ES-I3 (cell line): ENCODE data around the gene MMP24OS.

Experiments
- H3K36me3 ChIP-seq: 2 replicates; pipeline ENCODE4 v1.6.1; 2013; ENCODE audit warnings: mild to moderate bottlenecking, low read length, control low read depth, moderate library complexity; ENCODE audit not compliant: insufficient read depth
- H3K4me1 ChIP-seq: 2 replicates; pipeline ENCODE4 v1.6.1; 2013; ENCODE audit warnings: mild to moderate bottlenecking, control low read depth, low read length; ENCODE audit not compliant: insufficient read depth
- H3K9ac ChIP-seq: 2 replicates; pipeline ENCODE4 v1.6.1; 2013; ENCODE audit warnings: low read depth, mild to moderate bottlenecking, low read length, moderate library complexity
- H3K9me3 ChIP-seq: 2 replicates; pipeline ENCODE4 v1.6.1; 2013; ENCODE audit warnings: mild to moderate bottlenecking, low read length, moderate library complexity; ENCODE audit not compliant: control insufficient read depth, insufficient read depth

MMP24OS gene

DNA sequence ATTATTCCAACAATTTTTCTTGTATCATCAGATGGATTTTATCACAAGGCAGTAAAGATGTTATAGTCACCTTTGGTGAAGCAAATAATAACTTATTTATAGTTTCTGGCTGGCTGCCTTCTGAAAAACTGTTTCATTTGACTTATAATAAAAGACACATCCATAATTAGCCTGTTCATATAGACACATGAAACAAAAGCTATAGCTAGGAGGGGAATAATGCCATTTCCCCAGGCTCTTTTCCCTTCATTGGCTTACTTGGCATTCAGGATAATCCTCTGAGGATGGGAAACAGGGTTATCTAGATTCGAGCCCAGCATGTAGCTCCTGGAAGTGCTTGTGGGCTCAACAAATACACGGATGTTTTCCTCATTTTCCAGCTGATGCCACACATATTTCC is 33.9 kb downstream of the MMP24OS start:
- H3K9me3 ChIP-seq = no peaks in the 10 kb centered on the region
- H3K4me1 ChIP-seq = peaks cover 22% of the 10 kb centered on the region
- no peak overlapping the region for H3K9ac ChIP-seq
- no peaks in the 10 kb centered on the region for H3K36me3 ChIP-seq

DNA sequence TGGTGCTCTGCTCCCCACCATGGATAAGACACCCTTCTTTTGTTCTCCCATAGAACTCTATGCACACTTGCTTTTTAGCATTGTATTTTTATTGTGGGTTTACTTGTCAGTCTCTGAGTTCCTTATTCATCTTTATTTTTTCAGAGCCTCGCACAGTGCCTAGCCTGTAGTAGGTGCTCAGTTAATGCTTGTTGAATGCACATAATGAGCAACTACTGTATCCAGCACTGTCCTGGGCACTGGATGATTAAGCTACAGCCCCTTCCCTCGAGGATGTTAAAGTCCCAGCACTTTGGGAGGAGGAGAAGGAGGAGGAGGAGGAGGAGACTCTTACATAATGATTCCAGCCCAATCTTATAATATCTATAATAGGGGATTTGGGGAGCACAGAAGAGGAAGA is 34.6 kb downstream of the MMP24OS start:
- H3K4me1 ChIP-seq = peaks cover 22% of the 10 kb centered on the region
- H3K36me3 ChIP-seq = no peaks in the 10 kb centered on the region
- H3K9me3 ChIP-seq = no peaks in the 10 kb centered on the region
- no peak overlapping the region for H3K9ac ChIP-seq

DNA sequence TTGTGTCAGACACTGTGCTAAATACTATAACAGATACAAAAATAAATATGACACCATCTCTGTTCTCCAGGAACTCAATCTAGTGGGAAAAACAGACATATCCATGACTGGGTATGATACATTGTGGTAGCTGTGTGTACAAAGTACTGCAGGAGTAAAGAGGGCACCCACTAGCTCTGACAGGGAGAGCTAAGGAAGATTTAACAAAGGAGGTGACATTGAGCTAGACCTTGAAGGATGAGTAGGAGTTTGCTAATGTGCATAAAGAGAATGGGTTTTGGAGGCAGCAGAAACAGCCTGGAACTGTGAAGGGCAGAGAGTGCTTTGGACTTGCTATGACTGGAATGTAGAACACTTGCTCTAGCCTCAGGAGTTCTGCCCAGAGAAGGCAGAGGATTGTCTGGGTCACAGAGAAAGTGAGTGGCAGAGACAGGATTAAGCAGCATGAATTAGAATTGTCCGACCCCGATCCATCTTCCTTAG is 37.1 kb downstream of the MMP24OS start:
- Histone ChIP-seq H3K36me3 (no peaks in the 10 kb centered on the region), H3K4me1 (peaks cover 19% of the 10 kb centered on the region), H3K9ac (no peak overlapping the region), H3K9me3 (no peaks in the 10 kb centered on the region)

DNA sequence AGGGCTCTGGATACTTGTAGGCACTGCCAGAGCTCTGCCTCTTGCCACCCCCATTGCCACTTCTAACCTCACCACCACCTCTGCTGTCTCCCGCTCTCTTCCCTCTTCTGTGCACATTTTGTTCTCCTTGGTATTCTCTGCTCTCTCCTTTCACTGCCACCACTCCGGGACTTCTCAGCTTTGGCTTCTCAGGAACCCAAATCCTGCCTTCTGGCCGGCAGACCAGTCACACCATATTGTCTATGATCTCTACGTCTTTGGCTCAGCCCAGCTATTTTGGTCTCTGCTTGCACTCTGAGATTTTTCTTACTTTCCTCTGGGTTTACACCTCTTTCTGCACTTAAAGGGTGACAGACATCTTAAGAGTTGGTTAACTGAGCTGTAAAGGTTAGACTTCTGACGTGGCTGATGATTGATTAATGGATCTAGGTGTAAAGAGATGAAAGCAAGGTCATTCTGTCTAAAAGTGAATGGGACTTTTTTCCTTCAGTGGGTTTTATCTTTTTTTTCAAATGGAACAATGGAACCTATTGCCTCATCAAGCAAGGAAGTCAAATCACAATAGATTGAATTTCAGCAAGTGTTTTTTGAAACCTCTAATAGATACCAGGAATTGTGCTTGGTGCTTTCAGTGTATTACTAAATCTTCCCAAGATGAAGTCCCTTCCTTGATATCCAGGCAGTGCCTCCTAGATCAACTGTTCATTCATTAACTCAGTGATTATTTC is 37.7 kb downstream of the MMP24OS start:
- H3K9ac ChIP-seq = no peak overlapping the region
- H3K4me1 ChIP-seq = peaks cover 19% of the 10 kb centered on the region
- H3K36me3 ChIP-seq = no peaks in the 10 kb centered on the region
- no peaks in the 10 kb centered on the region for H3K9me3 ChIP-seq

DNA sequence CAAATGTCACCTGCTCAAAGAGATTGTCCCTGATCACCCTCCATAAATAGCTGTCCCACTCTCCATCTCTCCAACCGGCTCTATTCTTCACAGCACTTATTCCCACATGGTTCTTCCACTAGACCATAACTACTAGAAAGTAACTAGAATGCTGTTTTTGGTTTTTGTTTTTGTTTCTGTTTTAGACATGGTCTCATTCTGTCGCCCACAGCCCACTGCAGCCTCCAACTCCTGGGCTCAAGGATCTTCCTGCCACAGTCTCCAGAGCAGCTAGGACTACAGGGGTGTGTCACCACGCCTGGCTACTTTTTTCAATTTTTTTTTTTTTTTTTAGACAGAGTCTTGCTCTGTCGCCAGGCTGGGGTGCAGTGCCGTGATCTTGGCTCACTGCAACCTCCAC is 39.2 kb downstream of the MMP24OS start:
- no peak overlapping the region for H3K9ac ChIP-seq

DNA sequence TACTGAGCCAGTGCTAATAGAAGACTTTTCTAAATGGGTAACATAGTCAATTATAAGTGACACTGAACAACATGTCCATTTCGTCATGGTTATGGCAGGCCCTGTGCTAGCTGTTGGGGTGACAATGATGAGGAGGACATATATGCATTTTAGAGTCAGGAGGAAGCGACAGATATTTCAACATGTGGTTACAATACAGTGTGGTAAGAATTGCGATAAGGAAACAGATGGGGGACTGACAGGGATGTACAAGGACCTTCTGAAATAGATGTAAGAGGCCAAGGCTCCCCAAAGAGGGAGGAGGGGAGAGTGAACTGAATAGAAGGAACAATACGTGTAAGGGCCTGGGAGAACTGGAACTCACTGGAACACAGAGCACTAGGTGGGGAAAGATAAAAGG is 39.8 kb downstream of the MMP24OS start:
- Histone ChIP-seq H3K4me1 (peaks cover 19% of the 10 kb centered on the region), H3K9me3 (no peaks in the 10 kb centered on the region), H3K9ac (no peak overlapping the region), H3K36me3 (no peaks in the 10 kb centered on the region)

More for the DNA sequence above, 39.2 kb downstream of the MMP24OS start:
- H3K36me3 ChIP-seq = no peaks in the 10 kb centered on the region
- H3K9me3 ChIP-seq = no peaks in the 10 kb centered on the region
- H3K4me1 ChIP-seq = peaks cover 19% of the 10 kb centered on the region

DNA sequence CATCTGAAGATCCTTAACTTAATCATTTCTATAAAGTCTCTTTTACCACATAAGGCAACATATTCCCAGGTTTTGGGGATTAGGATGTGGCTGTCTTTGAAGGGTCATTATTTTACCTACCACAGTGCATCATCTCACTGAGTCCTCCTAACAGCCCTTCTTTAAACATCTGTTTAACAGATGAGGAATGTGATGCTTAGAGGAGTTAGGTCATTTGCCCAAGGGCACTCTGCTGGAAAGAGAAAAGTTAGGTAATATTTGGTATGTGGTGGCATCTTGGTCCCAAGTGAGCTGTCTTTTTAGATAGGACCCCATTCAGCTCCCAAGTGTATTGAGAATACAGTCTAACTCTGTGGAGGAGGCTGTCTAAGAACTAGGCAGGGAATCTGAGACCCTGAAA is 40.4 kb downstream of the MMP24OS start:
- Histone ChIP-seq H3K9me3 (no peaks in the 10 kb centered on the region), H3K36me3 (no peaks in the 10 kb centered on the region), H3K4me1 (peaks cover 19% of the 10 kb centered on the region), H3K9ac (no peak overlapping the region)

DNA sequence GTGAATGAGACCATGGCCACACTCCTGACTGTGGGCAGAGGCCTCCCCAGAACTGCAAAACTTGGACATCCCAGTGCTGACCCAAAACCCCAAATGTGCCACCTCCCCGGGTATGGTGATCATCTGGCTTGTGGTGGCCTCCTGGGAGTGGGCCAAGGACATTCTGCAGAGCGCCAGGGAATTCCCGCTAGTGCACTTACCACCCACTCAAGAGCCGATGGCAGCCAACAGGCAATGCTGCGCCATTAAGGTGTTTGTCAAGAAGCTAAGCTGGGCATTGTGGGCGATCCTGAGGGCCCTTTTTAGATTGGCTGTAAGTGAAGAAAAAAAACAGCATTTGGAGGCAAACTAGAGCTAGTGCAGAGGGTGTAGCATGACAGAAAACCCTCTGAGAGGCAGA is 42.0 kb downstream of the MMP24OS start:
- no peak overlapping the region for H3K9ac ChIP-seq
- H3K4me1 ChIP-seq = peaks cover 13% of the 10 kb centered on the region
- H3K36me3 ChIP-seq = no peaks in the 10 kb centered on the region
- no peaks in the 10 kb centered on the region for H3K9me3 ChIP-seq

DNA sequence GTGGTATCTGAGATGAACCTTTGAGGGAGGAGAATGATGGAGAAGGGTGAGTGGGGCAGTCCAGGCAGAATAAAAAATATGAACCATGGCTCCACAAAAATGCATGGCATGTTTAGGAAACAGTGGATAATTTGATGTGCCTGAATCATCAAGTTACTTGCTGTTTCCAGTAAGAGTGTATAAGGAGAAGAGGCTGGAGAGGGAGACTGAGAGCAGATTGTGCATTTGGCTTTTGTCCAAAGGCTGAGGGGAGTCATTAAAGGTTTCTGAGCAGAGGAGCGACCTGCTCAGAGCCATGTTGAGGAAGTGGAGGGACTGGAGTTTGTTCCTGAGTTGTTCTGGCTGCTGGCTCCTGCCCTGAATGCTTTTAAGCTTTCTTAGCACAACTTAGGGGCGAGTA is 45.3 kb downstream of the MMP24OS start:
- H3K9me3 ChIP-seq = no peaks in the 10 kb centered on the region
- H3K36me3 ChIP-seq = no peaks in the 10 kb centered on the region
- no peak overlapping the region for H3K9ac ChIP-seq
- peaks cover 6% of the 10 kb centered on the region; the same call in 1 of the 2 replicates for H3K4me1 ChIP-seq

DNA sequence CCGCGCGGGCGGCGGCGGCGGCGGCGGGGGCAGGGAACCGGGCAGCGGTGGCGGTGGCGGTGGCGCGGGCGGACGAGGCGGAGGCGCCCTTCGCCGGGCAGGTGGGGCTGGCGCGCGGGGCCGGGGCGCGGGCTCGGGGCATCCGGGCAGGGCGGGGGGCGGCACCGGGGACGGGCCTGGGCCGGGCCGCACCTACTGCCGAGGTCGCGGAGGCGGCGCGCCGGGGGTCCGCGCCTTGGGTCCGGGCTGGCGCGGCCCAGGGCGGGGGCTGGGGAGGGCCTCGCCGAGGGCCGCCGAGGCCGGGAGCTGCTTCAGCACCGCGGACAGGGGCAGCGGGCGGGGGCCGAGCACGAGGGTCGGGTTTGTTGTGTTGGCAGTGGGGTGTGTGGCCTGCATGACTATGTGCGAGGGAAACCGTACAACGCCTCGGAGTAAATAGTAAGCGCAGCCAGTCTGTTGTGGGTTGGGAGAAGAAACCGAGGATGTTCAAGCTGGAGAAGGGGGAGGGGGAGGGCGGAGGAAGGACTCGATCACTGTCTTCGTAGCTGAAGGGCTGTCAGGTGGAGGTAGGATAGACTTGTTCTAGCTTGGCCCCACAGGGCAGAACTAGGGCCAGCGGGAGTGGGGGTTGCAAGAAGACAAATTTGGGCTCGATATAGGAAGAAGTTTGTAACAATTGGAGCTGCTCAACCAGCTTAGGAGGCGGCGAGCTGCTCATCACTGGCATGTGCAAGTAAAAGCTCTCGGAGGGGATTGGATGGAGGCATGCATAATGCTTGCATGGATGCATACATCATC is 50.8 kb downstream of the MMP24OS start:
- H3K4me1 ChIP-seq = peaks cover 8% of the 10 kb centered on the region; the same call in 1 of the 2 replicates
- H3K36me3 ChIP-seq = no peaks in the 10 kb centered on the region
- H3K9ac ChIP-seq = peak overlapping the region; percentile 44; the same call in 1 of the 2 replicates
- no peaks in the 10 kb centered on the region for H3K9me3 ChIP-seq
